ENCODE data around the gene PLCG2. TPM values are rescaled to one million over a fixed set of nuclear protein-coding genes. Genes with fewer than 3 reads are reported as not detected.

PLCG2 gene
- total RNA-seq, 1 donor from 2014 or later, result 14.2 TPM

- Histone ChIP-seq H3K36me3 (no peaks in the 10 kb centered on the region), H3K9me3 (no peaks in the 10 kb centered on the region), H3K27me3 (no peaks in the 10 kb centered on the region), H3K27ac (peak overlapping the region; percentile 30), H3K4me1 (peaks cover 17% of the 10 kb centered on the region), H3K4me3 (no peak overlapping the region)
- TF ChIP-seq POLR2AphosphoS5 (IDR thresholded peaks at IDR 0.05; ENCODE audit: insufficient read depth in 1 of 2, low read depth in 1 of 2) (peak in 1 of 2 donors; percentile 55), CTCF (IDR thresholded peaks at IDR 0.05) (no peak), POLR2A (IDR thresholded peaks at IDR 0.05) (no peak)
- intact Hi-C loops (cut with DNase I), result no loop called here
- DNase-seq (ENCODE audit: extremely low spot score in 2 of 2), result no peak
Measured at GRCh38 chr16:81996664-81997509, 217.8 kb downstream of the PLCG2 start.

GRCh38 chr16:81997738-81998137, 218.6 kb downstream of the PLCG2 start:
- TF ChIP-seq POLR2A (IDR thresholded peaks at IDR 0.05), result no peak
- no peak for DNase-seq (ENCODE audit: extremely low spot score in 2 of 2)
- Histone ChIP-seq H3K9me3 (no peaks in the 10 kb centered on the region), H3K27ac (peak overlapping the region; percentile 30), H3K27me3 (no peaks in the 10 kb centered on the region), H3K36me3 (no peaks in the 10 kb centered on the region), H3K4me1 (peaks cover 17% of the 10 kb centered on the region), H3K4me3 (no peak overlapping the region)
- intact Hi-C loops (cut with DNase I), result no loop called here

GRCh38 chr16:82002831-82003230, 223.7 kb downstream of the PLCG2 start:
- no peak for TF ChIP-seq CTCF (IDR thresholded peaks at IDR 0.05)
- TF ChIP-seq POLR2AphosphoS5 (IDR thresholded peaks at IDR 0.05; ENCODE audit: insufficient read depth in 1 of 2, low read depth in 1 of 2), result no peak
- TF ChIP-seq POLR2A (IDR thresholded peaks at IDR 0.05), result no peak
- no peak for DNase-seq (ENCODE audit: extremely low spot score in 2 of 2)
- intact Hi-C loops (cut with DNase I), result no loop called here

GRCh38 chr16:82004601-82005000, 225.5 kb downstream of the PLCG2 start:
- DNase-seq (ENCODE audit: extremely low spot score in 2 of 2), result no peak
- H3K27me3 ChIP-seq, result no peaks in the 10 kb centered on the region
- H3K4me1 ChIP-seq, result no peaks in the 10 kb centered on the region
- no peak overlapping the region for H3K27ac ChIP-seq
- no peak overlapping the region for H3K4me3 ChIP-seq
- H3K36me3 ChIP-seq, result no peaks in the 10 kb centered on the region
- TF ChIP-seq POLR2AphosphoS5 (IDR thresholded peaks at IDR 0.05; ENCODE audit: insufficient read depth in 1 of 2, low read depth in 1 of 2), result no peak
- no peak for TF ChIP-seq CTCF (IDR thresholded peaks at IDR 0.05)
- TF ChIP-seq POLR2A (IDR thresholded peaks at IDR 0.05), result no peak
- H3K9me3 ChIP-seq, result peaks cover 4% of the 10 kb centered on the region
- intact Hi-C loops (cut with DNase I), result no loop called here

More at GRCh38 chr16:82002831-82003230, 223.7 kb downstream of the PLCG2 start:
- Histone ChIP-seq H3K27me3 (no peaks in the 10 kb centered on the region), H3K4me1 (no peaks in the 10 kb centered on the region), H3K9me3 (no peaks in the 10 kb centered on the region), H3K36me3 (no peaks in the 10 kb centered on the region), H3K4me3 (no peak overlapping the region), H3K27ac (no peak overlapping the region)

- TF ChIP-seq CTCF (IDR thresholded peaks at IDR 0.05) (no peak), POLR2A (IDR thresholded peaks at IDR 0.05) (no peak), POLR2AphosphoS5 (IDR thresholded peaks at IDR 0.05; ENCODE audit: insufficient read depth in 1 of 2, low read depth in 1 of 2) (no peak)
- Histone ChIP-seq H3K27ac (no peak overlapping the region), H3K27me3 (no peaks in the 10 kb centered on the region), H3K36me3 (no peaks in the 10 kb centered on the region), H3K9me3 (peaks cover 4% of the 10 kb centered on the region), H3K4me3 (no peak overlapping the region), H3K4me1 (no peaks in the 10 kb centered on the region)
- no peak for DNase-seq (ENCODE audit: extremely low spot score in 2 of 2)
- intact Hi-C loops (cut with DNase I), result no loop called here
Measured at GRCh38 chr16:82005027-82005830, 226.1 kb downstream of the PLCG2 start.
